Measurements from ENCODE around the gene NATD1. TPM values are rescaled to one million over a fixed set of nuclear protein-coding genes. Genes with fewer than 3 reads are reported as not detected.
A peak's percentile ranks its signal among the peaks of the same experiment; 100 is the strongest.

NATD1 gene
- polyA plus RNA-seq, 2 of the 4 experiments (the other 2 are of a cell fraction) = 1.1 to 1.6 TPM

DNA sequence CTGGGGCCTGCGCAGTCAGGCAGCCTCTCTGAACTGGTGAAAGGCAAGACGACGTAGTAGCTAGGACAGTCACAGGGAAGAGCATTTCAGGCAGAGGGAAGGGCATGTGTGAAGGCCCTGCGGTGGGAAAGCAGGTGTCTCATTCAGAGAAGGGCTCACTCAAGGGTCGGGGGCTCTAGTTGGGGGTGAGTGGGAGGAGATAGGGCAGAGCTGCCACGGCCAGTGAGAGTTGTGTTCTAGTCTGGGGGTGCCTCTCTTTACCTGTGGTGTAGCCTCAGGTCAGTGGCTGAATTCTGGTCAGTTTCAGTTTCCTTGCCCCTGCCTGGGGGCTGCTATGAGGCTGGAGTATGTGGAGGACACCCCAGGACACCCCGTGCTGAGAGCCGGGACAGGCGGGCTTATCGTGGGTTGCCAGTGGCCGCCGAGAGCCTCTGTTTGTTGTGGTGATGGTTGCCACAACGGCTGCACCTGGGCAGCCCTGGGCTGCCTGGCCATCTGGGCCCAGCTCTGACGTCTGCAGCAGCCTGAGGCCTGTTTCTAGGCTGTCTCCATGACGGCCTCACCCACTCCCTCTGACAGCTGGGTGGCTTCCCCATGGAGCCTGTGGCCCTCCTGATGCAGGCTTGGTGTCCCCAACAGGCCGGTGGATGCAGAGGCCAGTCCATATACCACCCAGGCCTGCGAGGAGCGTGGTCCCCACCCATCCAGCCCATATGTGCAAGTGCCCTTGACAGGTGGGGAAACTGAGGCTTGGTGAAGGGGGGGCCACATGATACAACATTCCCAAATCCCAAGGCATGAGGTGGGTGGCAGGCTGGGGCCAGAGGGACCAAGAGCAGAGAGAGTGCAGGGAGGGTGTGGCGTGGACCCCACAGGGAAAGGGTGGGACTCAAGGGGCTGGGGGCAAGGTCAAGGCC lies 42.1 kb upstream of the NATD1 start:
- ChIA-PET CTCF (interaction anchor here (0.6 to 1.3 kb wide), 4 partner anchors 13 to 23 kb away, joined by 3 to 4 read pairs (median 3); no protein-coding TSS in a partner anchor), POLR2A (no interaction called here)
- Histone ChIP-seq H3K4me2 (no peak overlapping the region), H3K9me3 (no peaks in the 10 kb centered on the region), H3K27ac (no peak overlapping the region), H3K4me3 (no peak overlapping the region), H3K4me1 (no peaks in the 10 kb centered on the region; the same call in 2 of the 3 replicates)
- ATAC-seq (peak; percentile 8 to 14; a peak in 3 of 6 replicates), FAIRE-seq (no peak), DNase-seq (ENCODE audit: low read depth in 1 of 2, low spot score in 1 of 2) (peak in 1 of 2 experiments; percentile 55)
- TF ChIP-seq HOXB13 (CRISPR knock-in tag; IDR thresholded peaks at IDR 0.05; ENCODE audit: low read depth) (no peak), HEYL (CRISPR knock-in tag; IDR thresholded peaks at IDR 0.05) (no peak), SREBF2 (IDR thresholded peaks at IDR 0.05) (no peak), CBX2 (IDR thresholded peaks at IDR 0.05; ENCODE audit: borderline replicate concordance, low read depth) (no peak), POLR2A (IDR thresholded peaks at IDR 0.05; ENCODE audit: low read length) (no peak), EP300 (IDR thresholded peaks at IDR 0.05) (no peak), FOXS1 (CRISPR knock-in tag; IDR thresholded peaks at IDR 0.05) (no peak), EHF (CRISPR knock-in tag; IDR thresholded peaks at IDR 0.05) (no peak), SMC3 (IDR thresholded peaks at IDR 0.05) (no peak), MAFK (IDR thresholded peaks at IDR 0.05; ENCODE audit: partially characterized antibody) (no peak)
- TF ChIP-seq, protein P1, sequence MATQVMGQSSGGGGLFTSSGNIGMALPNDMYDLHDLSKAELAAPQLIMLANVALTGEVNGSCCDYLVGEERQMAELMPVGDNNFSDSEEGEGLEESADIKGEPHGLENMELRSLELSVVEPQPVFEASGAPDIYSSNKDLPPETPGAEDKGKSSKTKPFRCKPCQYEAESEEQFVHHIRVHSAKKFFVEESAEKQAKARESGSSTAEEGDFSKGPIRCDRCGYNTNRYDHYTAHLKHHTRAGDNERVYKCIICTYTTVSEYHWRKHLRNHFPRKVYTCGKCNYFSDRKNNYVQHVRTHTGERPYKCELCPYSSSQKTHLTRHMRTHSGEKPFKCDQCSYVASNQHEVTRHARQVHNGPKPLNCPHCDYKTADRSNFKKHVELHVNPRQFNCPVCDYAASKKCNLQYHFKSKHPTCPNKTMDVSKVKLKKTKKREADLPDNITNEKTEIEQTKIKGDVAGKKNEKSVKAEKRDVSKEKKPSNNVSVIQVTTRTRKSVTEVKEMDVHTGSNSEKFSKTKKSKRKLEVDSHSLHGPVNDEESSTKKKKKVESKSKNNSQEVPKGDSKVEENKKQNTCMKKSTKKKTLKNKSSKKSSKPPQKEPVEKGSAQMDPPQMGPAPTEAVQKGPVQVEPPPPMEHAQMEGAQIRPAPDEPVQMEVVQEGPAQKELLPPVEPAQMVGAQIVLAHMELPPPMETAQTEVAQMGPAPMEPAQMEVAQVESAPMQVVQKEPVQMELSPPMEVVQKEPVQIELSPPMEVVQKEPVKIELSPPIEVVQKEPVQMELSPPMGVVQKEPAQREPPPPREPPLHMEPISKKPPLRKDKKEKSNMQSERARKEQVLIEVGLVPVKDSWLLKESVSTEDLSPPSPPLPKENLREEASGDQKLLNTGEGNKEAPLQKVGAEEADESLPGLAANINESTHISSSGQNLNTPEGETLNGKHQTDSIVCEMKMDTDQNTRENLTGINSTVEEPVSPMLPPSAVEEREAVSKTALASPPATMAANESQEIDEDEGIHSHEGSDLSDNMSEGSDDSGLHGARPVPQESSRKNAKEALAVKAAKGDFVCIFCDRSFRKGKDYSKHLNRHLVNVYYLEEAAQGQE (IDR thresholded peaks at IDR 0.05) = no peak
- TF ChIP-seq, protein P2, sequence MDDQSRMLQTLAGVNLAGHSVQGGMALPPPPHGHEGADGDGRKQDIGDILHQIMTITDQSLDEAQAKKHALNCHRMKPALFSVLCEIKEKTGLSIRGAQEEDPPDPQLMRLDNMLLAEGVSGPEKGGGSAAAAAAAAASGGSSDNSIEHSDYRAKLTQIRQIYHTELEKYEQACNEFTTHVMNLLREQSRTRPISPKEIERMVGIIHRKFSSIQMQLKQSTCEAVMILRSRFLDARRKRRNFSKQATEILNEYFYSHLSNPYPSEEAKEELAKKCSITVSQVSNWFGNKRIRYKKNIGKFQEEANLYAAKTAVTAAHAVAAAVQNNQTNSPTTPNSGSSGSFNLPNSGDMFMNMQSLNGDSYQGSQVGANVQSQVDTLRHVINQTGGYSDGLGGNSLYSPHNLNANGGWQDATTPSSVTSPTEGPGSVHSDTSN (IDR thresholded peaks at IDR 0.05) = no peak
- TF ChIP-seq, protein P3, sequence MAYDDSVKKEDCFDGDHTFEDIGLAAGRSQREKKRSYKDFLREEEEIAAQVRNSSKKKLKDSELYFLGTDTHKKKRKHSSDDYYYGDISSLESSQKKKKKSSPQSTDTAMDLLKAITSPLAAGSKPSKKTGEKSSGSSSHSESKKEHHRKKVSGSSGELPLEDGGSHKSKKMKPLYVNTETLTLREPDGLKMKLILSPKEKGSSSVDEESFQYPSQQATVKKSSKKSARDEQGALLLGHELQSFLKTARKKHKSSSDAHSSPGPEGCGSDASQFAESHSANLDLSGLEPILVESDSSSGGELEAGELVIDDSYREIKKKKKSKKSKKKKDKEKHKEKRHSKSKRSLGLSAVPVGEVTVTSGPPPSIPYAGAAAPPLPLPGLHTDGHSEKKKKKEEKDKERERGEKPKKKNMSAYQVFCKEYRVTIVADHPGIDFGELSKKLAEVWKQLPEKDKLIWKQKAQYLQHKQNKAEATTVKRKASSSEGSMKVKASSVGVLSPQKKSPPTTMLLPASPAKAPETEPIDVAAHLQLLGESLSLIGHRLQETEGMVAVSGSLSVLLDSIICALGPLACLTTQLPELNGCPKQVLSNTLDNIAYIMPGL (CRISPR knock-in tag; IDR thresholded peaks at IDR 0.05; ENCODE audit: borderline replicate concordance) = no peak
- WGBS (ENCODE audit: missing lambda C conversion rate) = 64% methylated on average over 19 of the region's 19 CpGs

DNA sequence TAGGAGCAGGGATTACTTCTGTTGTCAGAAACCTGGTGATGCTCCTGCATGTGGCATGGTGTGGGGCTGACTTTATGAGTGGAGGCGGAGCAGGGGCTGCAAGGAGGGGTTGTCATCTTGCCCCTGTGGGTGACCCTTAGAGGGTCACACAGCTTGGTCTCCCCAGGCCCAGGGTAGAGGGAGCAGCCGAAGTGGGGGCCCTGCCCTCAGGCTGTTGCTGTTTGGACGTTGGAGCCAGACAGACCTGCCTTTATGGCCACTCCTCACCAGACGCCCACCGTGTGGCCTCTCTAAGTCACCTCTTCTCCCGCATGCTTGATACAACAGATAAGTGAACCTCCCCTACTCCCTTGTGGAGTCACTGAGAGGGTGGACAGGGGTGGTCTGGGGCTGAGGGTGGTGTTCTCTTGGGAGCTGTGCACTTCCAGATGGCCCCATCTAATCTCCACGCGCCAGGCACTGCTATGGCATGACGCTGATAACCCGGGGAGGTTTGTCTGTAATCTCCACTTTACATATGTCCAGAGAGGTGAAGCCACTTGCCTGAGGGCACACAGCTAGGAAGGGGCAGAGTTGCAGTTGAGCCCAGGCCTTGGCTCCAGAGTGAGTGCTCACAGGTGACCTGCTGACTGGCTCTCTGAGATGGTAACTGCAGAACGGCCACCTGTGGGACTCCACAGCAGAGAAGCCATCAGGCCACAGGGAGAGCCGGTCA lies 41.3 kb upstream of the NATD1 start:
- WGBS (ENCODE audit: missing lambda C conversion rate) = 51% methylated on average over 12 of the region's 12 CpGs
- no peak for DNase-seq (ENCODE audit: low read depth in 1 of 2, low spot score in 1 of 2)

More for the DNA sequence above, 41.3 kb upstream of the NATD1 start:
- ChIA-PET POLR2A (no interaction called here), CTCF (interaction anchor here (0.6 to 1.3 kb wide), 3 partner anchors 12 to 19 kb away, joined by 3 to 4 read pairs (median 3); no protein-coding TSS in a partner anchor)
- H3K4me2 ChIP-seq = no peak overlapping the region
- H3K4me3 ChIP-seq = no peak overlapping the region
- H3K27ac ChIP-seq = no peak overlapping the region
- H3K4me1 ChIP-seq = peaks cover 7% of the 10 kb centered on the region
- H3K9me3 ChIP-seq = no peaks in the 10 kb centered on the region
- FAIRE-seq (no peak), ATAC-seq (no peak)
- peak; percentile 52 for TF ChIP-seq ZFP36 (IDR thresholded peaks at IDR 0.05; ENCODE audit: borderline replicate concordance, partially characterized antibody)
- TF ChIP-seq, protein P4, sequence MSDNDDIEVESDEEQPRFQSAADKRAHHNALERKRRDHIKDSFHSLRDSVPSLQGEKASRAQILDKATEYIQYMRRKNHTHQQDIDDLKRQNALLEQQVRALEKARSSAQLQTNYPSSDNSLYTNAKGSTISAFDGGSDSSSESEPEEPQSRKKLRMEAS (IDR thresholded peaks at IDR 0.05) = no peak

Measured in A549 (cell line).